GM19023 (cell line): Measurements from ENCODE around the gene ARHGAP4.

ENCODE experiments used
- ATAC-seq: cut with Tn5 transposase; IDR thresholded peaks from one replicate; pipeline ENCODE4 v1.9.1; 2021; ENCODE audit warnings: mild to moderate bottlenecking, moderate library complexity; ENCODE audit not compliant: unreplicated experiment

Gene ARHGAP4

DNA sequence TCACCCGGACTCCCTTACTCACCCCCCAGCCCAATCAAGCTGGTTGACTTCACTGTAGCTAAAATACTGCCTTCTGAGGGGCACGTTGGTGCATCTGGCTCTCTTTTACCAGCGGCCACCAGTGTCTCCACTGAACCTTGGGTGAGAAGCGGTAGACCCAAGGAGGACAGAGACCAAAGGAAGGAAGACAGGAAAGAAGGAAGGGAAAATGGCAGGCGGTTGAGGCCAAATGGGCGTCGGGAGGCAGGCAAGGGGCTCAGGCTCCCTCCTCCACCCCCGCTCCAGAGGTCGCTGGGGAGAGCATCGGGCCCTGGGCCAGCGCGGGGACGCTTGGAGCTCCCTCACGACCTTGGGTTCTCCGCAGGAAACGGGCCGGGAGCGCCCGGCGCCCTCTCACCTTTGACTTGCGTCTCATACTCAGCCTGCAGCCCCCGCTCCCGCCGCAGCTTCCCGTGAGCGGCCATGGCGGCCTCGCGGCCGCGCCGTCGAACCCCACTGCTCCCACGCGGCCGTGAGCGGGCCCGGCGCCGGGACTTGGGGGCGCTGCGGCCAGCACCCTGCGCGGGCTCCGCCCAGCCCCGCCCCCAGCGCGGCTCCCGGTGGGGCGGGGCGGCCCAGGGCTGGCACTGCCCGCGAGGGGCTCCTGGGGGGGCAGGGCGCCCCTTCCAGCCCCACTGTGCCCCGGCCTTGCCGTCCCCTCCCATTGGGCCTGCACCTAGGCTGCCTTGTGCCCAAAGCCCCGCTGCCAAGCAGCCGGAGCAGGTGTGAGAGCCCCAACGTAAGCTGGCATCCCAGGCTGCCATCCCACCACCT, at the start of gene ARHGAP4:
Gene ARHGAP4 (minus strand): TSS at position 526 of the 813 bp plus-strand sequence. CDS start 62 bp downstream, at position 464.
- ATAC-seq: no peak

DNA sequence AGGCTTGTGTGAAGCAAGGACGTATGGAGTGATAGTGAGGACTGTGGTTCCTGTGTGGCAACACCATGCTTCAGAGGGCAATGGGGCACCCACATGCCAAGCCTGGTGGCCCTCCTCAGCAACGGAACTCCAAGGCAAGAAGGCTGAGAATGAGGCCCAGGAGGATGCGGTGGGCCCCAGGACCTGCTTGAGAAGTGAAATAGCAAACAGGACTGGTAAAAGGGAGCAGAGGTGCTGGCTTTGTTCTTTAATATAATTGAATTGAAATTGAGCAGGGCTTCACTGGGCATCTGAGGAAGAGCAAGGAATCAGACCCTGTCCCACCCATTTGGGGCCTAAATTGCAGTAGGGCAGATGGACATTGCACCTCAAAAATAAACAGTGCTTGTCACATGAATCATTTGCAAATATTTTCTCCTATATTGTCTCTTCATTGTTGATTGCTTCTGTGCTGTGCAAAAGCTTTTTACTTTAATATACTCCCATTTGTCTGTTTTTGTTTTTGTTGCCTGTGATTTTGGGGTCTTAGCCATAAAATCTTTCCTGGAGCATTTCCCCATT, 48.7 kb upstream of the ARHGAP4 start:
- no peak for ATAC-seq

DNA sequence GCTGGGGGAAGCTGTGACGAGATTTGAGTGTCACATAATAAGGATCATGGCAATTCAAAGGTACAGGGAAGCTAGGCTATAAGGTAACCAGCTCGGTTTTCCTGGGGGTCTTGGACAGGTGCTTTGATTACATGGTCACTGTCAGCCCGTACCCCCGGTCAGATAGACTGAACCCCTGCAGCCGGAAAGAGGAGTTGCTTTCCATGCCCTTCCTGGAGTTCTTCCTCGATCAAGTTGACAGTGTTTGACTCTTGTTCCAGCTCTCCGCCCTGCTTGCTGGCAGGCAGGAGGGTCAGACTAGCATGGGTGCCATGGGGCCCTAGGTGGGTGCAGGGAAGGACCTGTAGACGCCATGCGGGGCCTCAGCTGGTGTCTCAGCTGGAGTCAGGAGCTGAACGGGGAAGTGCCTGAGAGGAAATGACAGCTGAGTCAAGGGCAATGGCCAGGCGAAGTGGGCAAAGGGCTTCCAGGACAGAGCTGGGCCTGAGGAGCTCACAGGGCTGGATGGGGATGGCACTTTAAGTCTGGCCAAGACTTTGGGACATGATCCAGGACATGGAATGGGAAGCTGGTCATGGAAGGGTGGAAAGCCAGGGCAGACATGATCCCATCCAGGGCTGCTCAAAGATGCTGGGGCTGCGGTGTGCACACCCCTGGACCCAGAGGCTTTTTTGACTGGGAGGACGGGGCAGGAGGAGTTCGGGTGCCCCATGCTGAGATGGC, 48.1 kb upstream of the ARHGAP4 start:
- no peak for ATAC-seq

DNA sequence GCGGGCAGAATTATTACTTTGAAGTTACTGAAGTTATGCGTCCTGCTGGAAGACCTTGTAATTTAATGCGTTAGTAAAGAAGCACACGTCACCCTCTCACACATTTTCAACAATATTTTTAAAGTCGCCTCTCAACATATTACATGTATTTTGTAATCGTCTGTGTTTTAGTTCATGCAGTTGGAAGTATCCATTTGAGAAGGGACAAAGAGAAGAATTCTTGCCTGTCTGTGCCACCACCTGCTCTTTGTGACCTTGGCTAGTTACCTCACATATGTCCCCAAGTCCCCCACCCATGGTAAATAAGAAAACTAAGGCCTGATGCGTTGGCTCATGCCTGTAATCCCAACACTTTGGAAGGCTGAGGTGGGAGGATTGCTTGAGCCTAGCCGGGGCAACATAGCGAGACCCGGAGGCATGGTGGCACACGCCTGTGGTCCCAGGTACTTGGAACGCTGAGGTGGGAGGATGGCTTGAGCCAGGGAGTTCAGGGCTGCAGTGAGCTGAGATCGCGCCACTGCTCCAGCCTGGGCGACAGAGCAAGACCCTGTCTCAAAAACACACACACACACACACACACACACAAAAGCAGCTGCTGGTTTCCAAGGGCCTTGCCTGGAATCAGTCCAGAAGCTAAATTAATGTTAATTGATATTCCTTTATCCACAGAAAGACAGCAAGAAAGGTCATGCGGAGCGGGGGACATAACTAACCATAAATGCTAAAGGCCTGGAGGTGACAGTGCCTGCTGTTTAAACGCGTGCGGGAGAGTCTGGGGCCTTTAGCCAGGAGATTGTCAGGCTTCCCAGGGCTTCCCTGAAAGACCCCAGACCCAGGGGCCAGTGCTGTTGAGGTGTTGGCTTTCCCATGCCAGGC, 47.3 kb upstream of the ARHGAP4 start:
- no peak for ATAC-seq

- ATAC-seq: peak; percentile 53
Observed at GRCh38 chrX:153972368-153973126, 46.5 kb upstream of the ARHGAP4 start, which contains the start of gene TMEM187. TSS of gene TMEM187 (plus strand) at chrX:153972754. CDS start at chrX:153982063, 9,309 bp downstream.

GRCh38 chrX:153971450-153972367, 45.6 kb upstream of the ARHGAP4 start, which contains the start of gene HCFC1:
TSS of gene HCFC1 (minus strand) at chrX:153971818. CDS start at chrX:153970840, 978 bp downstream.
- ATAC-seq: peak; percentile 43

DNA sequence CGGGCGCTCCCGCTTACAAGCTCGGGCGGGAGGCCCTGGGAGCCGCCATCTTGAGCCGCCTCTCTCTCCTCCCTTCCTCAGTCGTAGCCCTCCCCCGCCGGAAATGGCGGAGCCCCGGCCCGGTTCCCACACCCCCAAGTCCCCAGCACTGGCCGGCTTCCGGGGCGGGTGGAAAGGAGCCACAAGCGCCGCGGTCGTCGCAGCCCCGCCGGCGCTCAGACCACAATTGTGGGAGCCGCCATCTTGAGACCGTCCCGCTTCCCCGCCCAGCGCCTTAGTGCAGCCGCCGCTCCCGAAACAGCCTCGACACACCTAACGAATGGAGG, 45.0 kb upstream of the ARHGAP4 start:
- ATAC-seq: peak; percentile 47

DNA sequence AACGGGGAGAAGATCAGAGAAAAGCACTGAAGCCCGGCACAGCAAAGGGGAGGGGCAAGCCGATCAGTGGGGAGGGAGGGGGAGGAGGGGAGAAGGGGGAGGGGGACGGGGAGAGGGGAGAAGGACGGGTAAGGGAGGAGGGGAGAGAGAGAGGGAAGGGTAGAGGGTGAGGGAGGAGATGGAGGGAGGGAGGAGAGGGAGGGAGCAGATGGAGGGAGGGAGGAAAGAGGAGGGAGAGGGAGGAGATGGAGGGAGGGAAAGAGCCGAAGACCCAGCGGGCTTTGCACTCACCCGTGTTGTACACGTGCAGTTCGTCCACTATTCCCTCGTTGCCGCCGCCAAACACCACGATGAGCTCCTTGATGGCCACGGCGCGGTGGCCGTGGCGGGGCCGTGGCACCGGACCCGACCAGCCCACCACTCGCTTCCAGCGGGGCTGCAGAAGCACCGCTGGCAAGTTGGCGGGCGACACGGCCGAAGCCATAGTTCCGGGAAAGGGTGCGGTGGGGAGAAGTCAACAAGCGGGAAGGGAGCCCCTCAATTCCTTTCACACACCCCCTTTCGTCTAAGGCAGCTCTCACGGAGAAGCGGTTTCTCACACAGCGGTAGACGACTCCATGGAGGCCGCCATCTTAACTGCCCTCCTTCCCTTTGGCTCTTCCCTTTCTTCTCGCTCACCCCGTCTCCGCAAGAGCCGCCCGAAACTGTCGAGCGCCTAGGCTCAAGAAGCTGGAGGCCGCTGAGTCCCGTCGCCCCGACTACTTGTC, 44.5 kb upstream of the ARHGAP4 start:
- ATAC-seq: peak; percentile 7

- ATAC-seq: no peak
Observed at GRCh38 chrX:153969904-153970356, 43.9 kb upstream of the ARHGAP4 start.

GRCh38 chrX:153969125-153969903, 43.2 kb upstream of the ARHGAP4 start:
- ATAC-seq: no peak

DNA sequence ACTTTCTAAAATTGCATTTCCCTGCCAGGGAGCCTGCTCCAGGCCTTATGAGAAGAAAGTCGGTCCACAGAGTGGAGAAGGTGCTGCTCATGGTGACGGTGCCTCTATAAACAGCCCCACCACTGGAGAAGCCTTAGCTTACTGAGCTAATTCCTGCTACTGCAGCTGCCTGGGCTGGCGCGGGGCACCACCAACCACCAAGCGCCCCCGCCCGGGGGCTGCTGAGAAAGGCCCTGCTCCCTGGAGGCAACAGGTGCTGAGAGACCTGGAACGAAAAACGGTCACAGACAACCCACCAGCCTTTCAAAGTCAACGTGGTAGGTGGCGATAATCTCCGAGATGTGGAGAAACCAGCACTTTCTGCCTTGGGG, 42.7 kb upstream of the ARHGAP4 start:
- ATAC-seq: no peak

GRCh38 chrX:153968255-153968654, 42.2 kb upstream of the ARHGAP4 start:
- ATAC-seq: no peak

- ATAC-seq: no peak
Observed at GRCh38 chrX:153967536-153968224, 41.6 kb upstream of the ARHGAP4 start.

DNA sequence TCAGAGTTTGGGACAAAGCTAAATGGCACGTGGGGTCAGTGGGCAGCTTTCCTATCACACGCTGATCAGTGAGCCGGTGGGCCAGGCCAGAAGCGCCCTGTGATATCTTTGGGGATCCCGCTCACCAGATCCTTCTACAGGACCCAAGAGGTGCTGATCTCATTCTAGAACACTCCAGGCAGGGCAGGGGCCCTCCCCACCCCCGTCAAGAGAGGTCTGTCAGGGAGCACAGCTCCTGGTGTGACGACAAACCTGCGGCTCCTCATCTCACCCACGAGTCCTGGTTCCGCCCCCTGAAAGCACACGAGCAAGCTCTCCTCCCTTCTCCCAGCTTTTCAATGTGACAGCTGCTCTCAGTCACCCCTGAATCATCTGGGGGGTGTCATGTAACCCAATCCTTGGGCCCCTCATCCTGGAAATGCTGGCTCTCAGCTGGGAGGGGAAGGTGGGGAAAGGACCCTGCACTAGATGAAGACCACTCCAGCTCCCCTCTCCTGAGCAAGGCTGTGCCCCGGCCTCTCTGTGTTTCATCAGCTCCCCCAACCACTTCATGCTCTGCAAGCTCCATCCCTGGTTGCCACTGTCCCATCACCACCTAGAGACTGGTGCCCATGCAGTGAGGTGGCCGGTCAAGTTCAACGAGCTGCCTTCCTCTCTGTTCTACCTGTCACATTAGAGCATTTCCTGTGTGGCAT, 40.9 kb upstream of the ARHGAP4 start:
- ATAC-seq: no peak

DNA sequence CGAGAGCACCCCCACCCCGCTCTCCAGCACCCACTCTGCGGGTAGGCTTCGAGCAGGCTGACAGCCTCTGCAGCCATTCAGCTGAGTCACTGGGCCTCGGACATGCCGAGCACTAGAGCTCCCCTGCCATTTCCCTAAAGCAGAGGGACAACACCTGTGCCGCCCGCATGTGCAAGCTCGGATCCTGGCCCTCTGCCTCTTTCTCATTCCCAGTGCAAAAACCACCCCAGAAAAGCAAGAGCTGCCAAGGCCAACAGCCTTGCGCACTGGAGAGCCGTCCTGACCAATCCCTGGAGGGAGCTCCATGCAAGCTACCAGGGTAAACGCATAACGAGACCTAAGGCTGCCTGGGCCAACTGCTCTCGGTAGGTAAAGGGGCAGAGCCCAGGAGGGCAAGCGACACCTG, 40.2 kb upstream of the ARHGAP4 start:
- ATAC-seq: no peak

- ATAC-seq: no peak
Observed at GRCh38 chrX:153965406-153965805, 39.3 kb upstream of the ARHGAP4 start.
